DOHH2 (cell line): ENCODE results near the gene PAX2.

Source experiments
- EZH2phosphoT487 ChIP-seq: fragments of 200-600 bp; sonication (generic); IDR thresholded peaks from 2 replicates; pipeline ENCODE4 v1.6.1; 2017; ENCODE audit warnings: borderline replicate concordance, mild to moderate bottlenecking, antibody characterized with exemption, low read length, moderate library complexity, mixed read lengths
- TF ChIP-seq, protein P1 (sequence below): fragments of 200-600 bp; sonication (generic); IDR thresholded peaks from one replicate; pipeline ENCODE4 v1.5.1; 2014; ENCODE audit warnings: antibody characterized with exemption, mild to moderate bottlenecking, low read depth, low read length; ENCODE audit not compliant: poor library complexity, severe bottlenecking

DNA sequence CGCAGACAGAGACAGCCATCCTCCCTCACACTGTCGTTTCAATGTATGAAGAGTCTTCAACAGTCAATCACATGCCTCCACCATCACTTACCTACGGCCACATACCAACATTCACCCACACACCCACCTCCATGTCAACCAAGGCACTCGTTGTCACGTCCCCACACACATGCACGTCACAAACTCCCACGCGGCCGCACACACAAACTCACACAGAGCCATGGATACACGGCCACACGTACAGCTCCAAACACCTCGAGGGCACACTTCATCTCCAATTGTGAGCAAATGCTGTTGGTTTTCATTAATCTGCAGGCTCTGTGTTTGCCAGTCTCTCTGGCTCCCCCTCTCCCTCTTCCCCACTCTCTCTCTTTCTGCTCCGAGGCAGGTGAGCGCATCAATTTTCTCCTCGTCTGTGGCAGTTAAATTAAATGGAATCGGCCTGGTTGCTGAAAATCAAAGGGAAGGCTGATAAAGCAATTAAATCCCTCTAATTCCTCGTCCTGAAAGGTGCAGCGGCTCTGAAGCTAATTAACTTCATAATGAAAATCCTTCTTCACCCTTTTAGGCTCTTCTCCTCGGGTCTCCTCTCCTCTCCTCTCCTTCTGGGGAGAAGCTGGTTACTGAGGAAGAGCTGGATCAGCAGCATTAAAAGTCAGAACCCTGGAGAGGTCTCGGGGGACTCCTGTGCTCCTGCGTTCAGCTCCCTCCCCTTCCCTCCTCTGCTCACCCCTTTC is 113.5 kb downstream of the PAX2 start:
- TF ChIP-seq, protein P1, sequence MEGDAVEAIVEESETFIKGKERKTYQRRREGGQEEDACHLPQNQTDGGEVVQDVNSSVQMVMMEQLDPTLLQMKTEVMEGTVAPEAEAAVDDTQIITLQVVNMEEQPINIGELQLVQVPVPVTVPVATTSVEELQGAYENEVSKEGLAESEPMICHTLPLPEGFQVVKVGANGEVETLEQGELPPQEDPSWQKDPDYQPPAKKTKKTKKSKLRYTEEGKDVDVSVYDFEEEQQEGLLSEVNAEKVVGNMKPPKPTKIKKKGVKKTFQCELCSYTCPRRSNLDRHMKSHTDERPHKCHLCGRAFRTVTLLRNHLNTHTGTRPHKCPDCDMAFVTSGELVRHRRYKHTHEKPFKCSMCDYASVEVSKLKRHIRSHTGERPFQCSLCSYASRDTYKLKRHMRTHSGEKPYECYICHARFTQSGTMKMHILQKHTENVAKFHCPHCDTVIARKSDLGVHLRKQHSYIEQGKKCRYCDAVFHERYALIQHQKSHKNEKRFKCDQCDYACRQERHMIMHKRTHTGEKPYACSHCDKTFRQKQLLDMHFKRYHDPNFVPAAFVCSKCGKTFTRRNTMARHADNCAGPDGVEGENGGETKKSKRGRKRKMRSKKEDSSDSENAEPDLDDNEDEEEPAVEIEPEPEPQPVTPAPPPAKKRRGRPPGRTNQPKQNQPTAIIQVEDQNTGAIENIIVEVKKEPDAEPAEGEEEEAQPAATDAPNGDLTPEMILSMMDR = no peak
- no peak for TF ChIP-seq EZH2phosphoT487
